Uterus (tissue), 2 donors: ENCODE data around the gene GSK3B.

Experiments used
- POLR2A ChIP-seq, 2 donors: fragments of 450-650 bp; IDR thresholded peaks; one replicate each; pipeline ENCODE4 v1.6.1; 2016; ENCODE audit warnings: antibody characterized with exemption in 2 of 2, mild to moderate bottlenecking in 1 of 2, moderate library complexity in 1 of 2
- TF ChIP-seq, protein P1 (sequence below), 4 experiments: fragments of 200-600 bp in 2 of 4; fragments of 450-650 bp in 2 of 4; sonication (generic) in 2 of 4; IDR thresholded peaks; one replicate each; pipeline ENCODE4 v1.5.1; 2016 to 2019; ENCODE audit warnings: antibody characterized with exemption in 4 of 4, mild to moderate bottlenecking in 2 of 4, moderate library complexity in 1 of 4

DNA sequence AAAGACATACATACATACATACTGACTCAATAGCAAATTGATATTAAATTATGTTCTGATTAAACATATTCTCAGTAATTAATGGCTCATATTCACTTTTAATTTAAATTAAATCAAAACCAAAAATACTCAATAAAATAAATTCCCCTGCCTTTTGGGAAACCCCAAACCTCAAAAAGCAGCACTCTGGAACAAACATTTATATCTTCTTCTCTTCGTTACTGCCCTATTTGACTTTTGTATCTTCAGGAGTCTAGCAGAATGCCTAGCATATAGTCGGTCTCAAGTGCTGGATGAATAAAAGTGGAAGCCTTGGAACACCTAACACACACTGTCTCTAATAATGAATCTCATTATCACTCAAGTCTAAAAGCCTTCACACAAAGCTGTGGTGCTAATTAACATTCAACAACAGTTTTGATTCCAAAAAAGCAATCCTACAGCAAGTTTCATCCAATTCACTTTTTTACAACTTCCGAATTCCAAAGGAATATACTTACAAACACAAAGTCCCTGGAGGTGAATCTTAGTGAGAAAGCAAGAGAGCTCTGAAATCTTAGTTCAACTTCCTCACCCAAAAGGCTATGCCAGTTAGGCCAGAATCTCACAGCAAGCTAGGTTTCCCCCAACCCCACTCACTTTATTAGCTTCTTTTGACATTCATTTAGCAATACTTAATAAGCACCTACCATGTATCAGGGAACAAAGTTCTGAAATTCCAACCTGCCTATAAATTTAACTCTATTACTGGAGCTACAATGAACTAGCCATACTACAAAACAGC is 35.0 kb downstream of the GSK3B start:
- TF ChIP-seq POLR2A (IDR thresholded peaks at IDR 0.05): no peak
- TF ChIP-seq, protein P1, sequence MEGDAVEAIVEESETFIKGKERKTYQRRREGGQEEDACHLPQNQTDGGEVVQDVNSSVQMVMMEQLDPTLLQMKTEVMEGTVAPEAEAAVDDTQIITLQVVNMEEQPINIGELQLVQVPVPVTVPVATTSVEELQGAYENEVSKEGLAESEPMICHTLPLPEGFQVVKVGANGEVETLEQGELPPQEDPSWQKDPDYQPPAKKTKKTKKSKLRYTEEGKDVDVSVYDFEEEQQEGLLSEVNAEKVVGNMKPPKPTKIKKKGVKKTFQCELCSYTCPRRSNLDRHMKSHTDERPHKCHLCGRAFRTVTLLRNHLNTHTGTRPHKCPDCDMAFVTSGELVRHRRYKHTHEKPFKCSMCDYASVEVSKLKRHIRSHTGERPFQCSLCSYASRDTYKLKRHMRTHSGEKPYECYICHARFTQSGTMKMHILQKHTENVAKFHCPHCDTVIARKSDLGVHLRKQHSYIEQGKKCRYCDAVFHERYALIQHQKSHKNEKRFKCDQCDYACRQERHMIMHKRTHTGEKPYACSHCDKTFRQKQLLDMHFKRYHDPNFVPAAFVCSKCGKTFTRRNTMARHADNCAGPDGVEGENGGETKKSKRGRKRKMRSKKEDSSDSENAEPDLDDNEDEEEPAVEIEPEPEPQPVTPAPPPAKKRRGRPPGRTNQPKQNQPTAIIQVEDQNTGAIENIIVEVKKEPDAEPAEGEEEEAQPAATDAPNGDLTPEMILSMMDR (IDR thresholded peaks at IDR 0.05): no peak
